OCI-LY1 (cell line): ENCODE data around the gene LAMA1.

Experiments
- H2AFZ ChIP-seq: fragments of 200-600 bp; sonication (generic), shearing (Covaris generic); 2 replicates; pipeline ENCODE4 v1.6.0; 2014; ENCODE audit warnings: antibody characterized with exemption, mild to moderate bottlenecking, low read length
- H3F3A ChIP-seq: fragments of 200-600 bp; sonication (generic), shearing (Covaris generic); 2 replicates; pipeline ENCODE4 v1.6.0; 2014; ENCODE audit warnings: mild to moderate bottlenecking, antibody characterized with exemption, low read length, moderate library complexity; ENCODE audit not compliant: insufficient read depth
- H3K27ac ChIP-seq: fragments of 200-600 bp; sonication (generic); 2 replicates; pipeline ENCODE4 v1.5.1; 2014; ENCODE audit warnings: low read length, mixed run types, mild to moderate bottlenecking, low read depth; ENCODE audit not compliant: poor library complexity, severe bottlenecking
- H3K27me3 ChIP-seq: fragments of 200-600 bp; sonication (generic); 2 replicates; pipeline ENCODE4 v1.6.0; 2014; ENCODE audit warnings: antibody characterized with exemption, mild to moderate bottlenecking, low read length, moderate library complexity; ENCODE audit not compliant: insufficient read depth
- H3K36me3 ChIP-seq: fragments of 200-600 bp; sonication (generic); 2 replicates; pipeline ENCODE4 v1.6.1; 2014; ENCODE audit warnings: mild to moderate bottlenecking, antibody characterized with exemption, low read length, moderate library complexity, mixed read lengths; ENCODE audit not compliant: insufficient read depth
- H3K4me1 ChIP-seq: fragments of 200-600 bp; sonication (generic); 2 replicates; pipeline ENCODE4 v1.5.1; 2014; ENCODE audit warnings: mild to moderate bottlenecking, low read length, moderate library complexity; ENCODE audit not compliant: insufficient read depth, severe bottlenecking
- H3K4me2 ChIP-seq: fragments of 200-600 bp; sonication (generic), shearing (Covaris generic); 2 replicates; pipeline ENCODE4 v1.6.1; 2014; ENCODE audit warnings: low read length
- H3K4me3 ChIP-seq: fragments of 200-600 bp; sonication (generic); 2 replicates; pipeline ENCODE4 v1.5.1; 2014; ENCODE audit warnings: low read length, low read depth, mild to moderate bottlenecking, mixed read lengths; ENCODE audit not compliant: poor library complexity, severe bottlenecking
- H3K79me2 ChIP-seq: fragments of 200-600 bp; shearing (Covaris generic); 2 replicates; pipeline ENCODE4 v1.6.1; 2016; ENCODE audit warnings: mixed run types, low read length, mixed read lengths; ENCODE audit not compliant: insufficient read depth
- H3K9ac ChIP-seq: fragments of 200-600 bp; sonication (generic), shearing (Covaris generic); 2 replicates; pipeline ENCODE4 v1.6.1; 2014; ENCODE audit warnings: mild to moderate bottlenecking, low read length, mixed read lengths
- H3K9me2 ChIP-seq: fragments of 200-600 bp; sonication (generic), shearing (Covaris generic); 2 replicates; pipeline ENCODE4 v1.6.1; 2014; ENCODE audit warnings: low read depth, mild to moderate bottlenecking, low read length, mixed read lengths
- H3K9me3 ChIP-seq: fragments of 200-600 bp; shearing (Covaris generic); 2 replicates; pipeline ENCODE4 v1.6.1; 2014; ENCODE audit warnings: low read length, mixed read lengths
- H4K20me1 ChIP-seq: fragments of 200-600 bp; sonication (generic), shearing (Covaris generic); 2 replicates; pipeline ENCODE4 v1.6.0; 2016; ENCODE audit warnings: mild to moderate bottlenecking, low read length; ENCODE audit not compliant: insufficient read depth
- CTCF ChIP-seq: fragments of 200-600 bp; sonication (generic), shearing (Covaris generic); IDR thresholded peaks from 2 replicates; pipeline ENCODE4 v1.5.1; 2017; ENCODE audit warnings: mild to moderate bottlenecking, antibody characterized with exemption, low read length, moderate library complexity, mixed read lengths
- EZH2 ChIP-seq: fragments of 200-600 bp; sonication (generic), shearing (Covaris generic); IDR thresholded peaks from 2 replicates; pipeline ENCODE4 v1.8.0; 2017; ENCODE audit warnings: borderline replicate concordance, mixed run types, mild to moderate bottlenecking, antibody characterized with exemption, low read length, moderate library complexity, mixed read lengths

Gene LAMA1

GRCh38 chr18:7002107-7002506 lies 115.5 kb downstream of the LAMA1 start:
- H3K9me3 ChIP-seq: no peaks in the 10 kb centered on the region
- no peaks in the 10 kb centered on the region for H3K9me2 ChIP-seq
- H4K20me1 ChIP-seq: no peaks in the 10 kb centered on the region
- no peaks in the 10 kb centered on the region for H3K36me3 ChIP-seq
- H2AFZ ChIP-seq: no peak overlapping the region
- no peak overlapping the region for H3K4me2 ChIP-seq
- H3K9ac ChIP-seq: no peak overlapping the region
- no peak overlapping the region for H3K27ac ChIP-seq
- no peaks in the 10 kb centered on the region for H3K4me1 ChIP-seq
- H3K4me3 ChIP-seq: no peak overlapping the region
- TF ChIP-seq CTCF: no peak
- TF ChIP-seq EZH2: no peak
- no peaks in the 10 kb centered on the region for H3K79me2 ChIP-seq
- no peaks in the 10 kb centered on the region for H3F3A ChIP-seq
- H3K27me3 ChIP-seq: no peaks in the 10 kb centered on the region

DNA sequence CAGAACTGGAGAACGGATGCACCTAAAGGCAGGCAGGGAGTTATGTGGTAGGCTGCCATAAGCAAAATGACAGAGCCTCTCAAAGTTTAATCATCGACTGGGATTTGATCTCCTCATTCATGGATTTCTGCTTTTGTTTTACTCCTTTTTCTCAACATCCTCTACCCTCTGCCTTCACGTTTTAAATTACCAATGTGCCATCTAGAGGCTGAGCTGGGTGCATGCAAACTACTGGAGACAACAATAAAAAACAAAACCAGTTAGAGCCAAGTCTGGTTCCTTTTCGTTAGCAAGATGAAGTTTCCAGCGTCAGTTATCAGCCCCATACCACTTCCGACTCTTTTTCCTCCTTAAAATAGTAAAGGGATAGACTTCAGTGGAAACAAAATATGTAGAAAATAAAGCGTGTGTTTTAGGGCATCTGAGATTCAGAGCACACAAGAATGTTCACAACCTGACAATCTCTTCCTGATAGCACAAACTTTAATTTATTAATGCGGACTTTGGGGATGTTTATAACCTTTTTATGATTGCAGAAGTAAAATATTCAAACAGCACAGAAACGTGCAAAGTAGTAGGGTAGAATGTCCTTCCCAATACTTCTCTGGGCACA lies 117.0 kb downstream of the LAMA1 start:
- Histone ChIP-seq H3K4me1 (no peaks in the 10 kb centered on the region), H3K9ac (no peak overlapping the region), H3K9me3 (no peaks in the 10 kb centered on the region), H3F3A (no peaks in the 10 kb centered on the region), H3K36me3 (no peaks in the 10 kb centered on the region), H2AFZ (no peak overlapping the region), H3K79me2 (no peaks in the 10 kb centered on the region), H3K9me2 (no peaks in the 10 kb centered on the region), H3K4me3 (no peak overlapping the region), H3K27ac (no peak overlapping the region), H3K4me2 (no peak overlapping the region), H4K20me1 (no peaks in the 10 kb centered on the region), H3K27me3 (no peaks in the 10 kb centered on the region)
- TF ChIP-seq EZH2: no peak
- peak; percentile 55 for TF ChIP-seq CTCF

DNA sequence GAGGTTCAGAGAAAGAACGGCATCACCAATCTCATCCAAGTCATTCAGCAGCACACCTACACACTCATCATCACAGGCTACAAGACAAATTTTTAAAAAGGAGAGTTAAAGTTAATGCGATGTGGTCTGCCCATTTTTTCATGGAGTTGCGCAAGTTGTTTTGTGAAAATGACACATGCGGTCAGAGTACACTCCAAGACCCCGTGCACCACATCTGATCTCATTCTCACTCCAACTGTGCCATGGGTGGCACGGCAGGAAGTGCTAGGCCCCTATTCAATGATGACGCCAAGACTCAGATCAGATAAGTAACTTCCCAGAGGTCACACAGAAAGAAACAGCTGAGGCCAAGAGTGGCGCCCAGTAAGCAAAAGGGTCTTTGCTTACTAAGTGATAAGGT lies 119.8 kb downstream of the LAMA1 start:
- Histone ChIP-seq H3K79me2 (no peaks in the 10 kb centered on the region), H3K9me2 (no peaks in the 10 kb centered on the region), H3K36me3 (no peaks in the 10 kb centered on the region), H3K4me2 (no peak overlapping the region), H3F3A (no peaks in the 10 kb centered on the region), H4K20me1 (no peaks in the 10 kb centered on the region), H3K27ac (no peak overlapping the region), H3K4me1 (no peaks in the 10 kb centered on the region), H3K4me3 (no peak overlapping the region), H3K27me3 (no peaks in the 10 kb centered on the region), H3K9ac (no peak overlapping the region), H3K9me3 (no peaks in the 10 kb centered on the region), H2AFZ (no peak overlapping the region)
- TF ChIP-seq EZH2: no peak
- no peak for TF ChIP-seq CTCF
